Measurements from ENCODE around the gene TMEM212. TPM values are rescaled to one million over a fixed set of nuclear protein-coding genes. Genes with fewer than 3 reads are reported as not detected.
"Not testable (repeated sequence)": the region's sequence is repeated elsewhere in the genome, so short reads cannot be mapped to it uniquely, and the experiment has no call there.

TMEM212 gene
- total RNA-seq, 1 donor from 2014 or later = not detected

- FAIRE-seq (no peak), DNase-seq (ENCODE audit: low read depth) (no peak)
- Histone ChIP-seq H3K27me3 (ENCODE audit: control insufficient read depth, insufficient read depth, low read length) (no peaks in the 10 kb centered on the region), H3K4me3 (ENCODE audit: low read depth, low read length) (no peak overlapping the region), H3K36me3 (ENCODE audit: control insufficient read depth, insufficient read depth, low read length) (no peaks in the 10 kb centered on the region)
- no peak for TF ChIP-seq CTCF (IDR thresholded peaks at IDR 0.05; ENCODE audit: insufficient read depth, low read length, severe bottlenecking)
These were observed 29.2 kb upstream of the TMEM212 start for GRCh38 chr3:171813897-171814460.

- not testable (repeated sequence) for DNase-seq (ENCODE audit: low read depth); H3K4me3 ChIP-seq (ENCODE audit: low read depth, low read length); FAIRE-seq; H3K36me3 ChIP-seq (ENCODE audit: control insufficient read depth, insufficient read depth, low read length); H3K27me3 ChIP-seq (ENCODE audit: control insufficient read depth, insufficient read depth, low read length)
These were observed 28.5 kb upstream of the TMEM212 start for GRCh38 chr3:171814662-171815061.

GRCh38 chr3:171815973-171816595 is 27.1 kb upstream of the TMEM212 start:
- FAIRE-seq (no peak), DNase-seq (ENCODE audit: low read depth) (no peak)
- H3K4me3 ChIP-seq (ENCODE audit: low read depth, low read length) = no peak overlapping the region
- no peak for TF ChIP-seq CTCF (IDR thresholded peaks at IDR 0.05; ENCODE audit: insufficient read depth, low read length, severe bottlenecking)
- H3K36me3 ChIP-seq (ENCODE audit: control insufficient read depth, insufficient read depth, low read length) = no peaks in the 10 kb centered on the region
- no peaks in the 10 kb centered on the region for H3K27me3 ChIP-seq (ENCODE audit: control insufficient read depth, insufficient read depth, low read length)

GRCh38 chr3:171817074-171817800 is 25.9 kb upstream of the TMEM212 start:
- no peak for FAIRE-seq
- Histone ChIP-seq H3K27me3 (ENCODE audit: control insufficient read depth, insufficient read depth, low read length) (no peaks in the 10 kb centered on the region), H3K36me3 (ENCODE audit: control insufficient read depth, insufficient read depth, low read length) (no peaks in the 10 kb centered on the region), H3K4me3 (ENCODE audit: low read depth, low read length) (no peak overlapping the region)
- TF ChIP-seq CTCF (IDR thresholded peaks at IDR 0.05; ENCODE audit: insufficient read depth, low read length, severe bottlenecking) = no peak
- DNase-seq (ENCODE audit: low read depth) = no peak

GRCh38 chr3:171821044-171821443 is 22.1 kb upstream of the TMEM212 start:
- DNase-seq (ENCODE audit: low read depth) (no peak), FAIRE-seq (no peak)
- no peak for TF ChIP-seq CTCF (IDR thresholded peaks at IDR 0.05; ENCODE audit: insufficient read depth, low read length, severe bottlenecking)
- no peaks in the 10 kb centered on the region for H3K27me3 ChIP-seq (ENCODE audit: control insufficient read depth, insufficient read depth, low read length)
- H3K4me3 ChIP-seq (ENCODE audit: low read depth, low read length) = no peak overlapping the region
- no peaks in the 10 kb centered on the region for H3K36me3 ChIP-seq (ENCODE audit: control insufficient read depth, insufficient read depth, low read length)

- TF ChIP-seq CTCF (IDR thresholded peaks at IDR 0.05; ENCODE audit: insufficient read depth, low read length, severe bottlenecking) = no peak
- no peak for FAIRE-seq
- DNase-seq (ENCODE audit: low read depth) = no peak
- Histone ChIP-seq H3K27me3 (ENCODE audit: control insufficient read depth, insufficient read depth, low read length) (no peaks in the 10 kb centered on the region), H3K36me3 (ENCODE audit: control insufficient read depth, insufficient read depth, low read length) (no peaks in the 10 kb centered on the region), H3K4me3 (ENCODE audit: low read depth, low read length) (no peak overlapping the region)
These were observed 21.3 kb upstream of the TMEM212 start for GRCh38 chr3:171821778-171822358.

All from bronchial epithelial cell (primary cell).